HG03520 (cell line): ENCODE results near the gene CEP162.
"Not testable (repeated sequence)": the region's sequence is repeated elsewhere in the genome, so short reads cannot be mapped to it uniquely, and the experiment has no call there.

Source experiments
- ATAC-seq: cut with Tn5 transposase; IDR thresholded peaks from one replicate; pipeline ENCODE4 v1.9.1; 2021; ENCODE audit warnings: mild to moderate bottlenecking, moderate library complexity; ENCODE audit not compliant: unreplicated experiment

Gene CEP162, protein sequence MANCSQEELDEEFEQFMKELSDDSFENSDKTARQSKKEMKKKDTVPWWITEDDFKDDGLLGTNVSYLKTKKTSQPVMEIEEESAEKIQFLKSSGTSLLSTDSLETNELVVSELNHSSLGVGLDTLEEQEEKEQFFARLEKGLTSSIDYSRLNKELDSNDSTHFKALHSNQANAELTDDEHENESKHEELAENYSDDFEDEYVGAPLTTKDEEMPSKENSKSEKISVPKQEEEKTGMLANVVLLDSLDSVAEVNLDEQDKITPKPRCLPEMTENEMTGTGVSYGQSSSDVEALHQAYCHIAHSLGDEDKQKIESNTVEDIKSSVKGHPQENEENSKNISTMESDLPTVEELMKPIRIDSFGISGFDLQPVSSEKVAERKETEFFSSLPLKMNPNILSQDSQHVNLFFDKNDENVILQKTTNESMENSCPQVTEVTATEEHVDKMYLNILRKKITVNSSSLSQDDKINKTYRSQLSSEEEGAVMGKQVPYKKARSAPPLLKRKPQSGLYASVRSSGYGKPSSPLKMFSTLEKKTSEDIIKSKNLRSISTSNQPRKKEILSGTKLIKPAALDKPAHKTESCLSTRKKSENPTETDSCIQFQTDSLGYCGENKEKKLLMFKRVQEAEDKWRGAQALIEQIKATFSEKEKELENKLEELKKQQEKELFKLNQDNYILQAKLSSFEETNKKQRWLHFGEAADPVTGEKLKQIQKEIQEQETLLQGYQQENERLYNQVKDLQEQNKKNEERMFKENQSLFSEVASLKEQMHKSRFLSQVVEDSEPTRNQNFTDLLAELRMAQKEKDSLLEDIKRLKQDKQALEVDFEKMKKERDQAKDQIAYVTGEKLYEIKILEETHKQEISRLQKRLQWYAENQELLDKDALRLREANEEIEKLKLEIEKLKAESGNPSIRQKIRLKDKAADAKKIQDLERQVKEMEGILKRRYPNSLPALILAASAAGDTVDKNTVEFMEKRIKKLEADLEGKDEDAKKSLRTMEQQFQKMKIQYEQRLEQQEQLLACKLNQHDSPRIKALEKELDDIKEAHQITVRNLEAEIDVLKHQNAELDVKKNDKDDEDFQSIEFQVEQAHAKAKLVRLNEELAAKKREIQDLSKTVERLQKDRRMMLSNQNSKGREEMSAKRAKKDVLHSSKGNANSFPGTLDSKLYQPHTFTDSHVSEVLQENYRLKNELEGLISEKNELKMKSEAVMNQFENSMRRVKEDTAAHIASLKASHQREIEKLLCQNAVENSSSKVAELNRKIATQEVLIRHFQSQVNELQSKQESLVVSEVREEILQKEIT (N-terminal part only)

DNA sequence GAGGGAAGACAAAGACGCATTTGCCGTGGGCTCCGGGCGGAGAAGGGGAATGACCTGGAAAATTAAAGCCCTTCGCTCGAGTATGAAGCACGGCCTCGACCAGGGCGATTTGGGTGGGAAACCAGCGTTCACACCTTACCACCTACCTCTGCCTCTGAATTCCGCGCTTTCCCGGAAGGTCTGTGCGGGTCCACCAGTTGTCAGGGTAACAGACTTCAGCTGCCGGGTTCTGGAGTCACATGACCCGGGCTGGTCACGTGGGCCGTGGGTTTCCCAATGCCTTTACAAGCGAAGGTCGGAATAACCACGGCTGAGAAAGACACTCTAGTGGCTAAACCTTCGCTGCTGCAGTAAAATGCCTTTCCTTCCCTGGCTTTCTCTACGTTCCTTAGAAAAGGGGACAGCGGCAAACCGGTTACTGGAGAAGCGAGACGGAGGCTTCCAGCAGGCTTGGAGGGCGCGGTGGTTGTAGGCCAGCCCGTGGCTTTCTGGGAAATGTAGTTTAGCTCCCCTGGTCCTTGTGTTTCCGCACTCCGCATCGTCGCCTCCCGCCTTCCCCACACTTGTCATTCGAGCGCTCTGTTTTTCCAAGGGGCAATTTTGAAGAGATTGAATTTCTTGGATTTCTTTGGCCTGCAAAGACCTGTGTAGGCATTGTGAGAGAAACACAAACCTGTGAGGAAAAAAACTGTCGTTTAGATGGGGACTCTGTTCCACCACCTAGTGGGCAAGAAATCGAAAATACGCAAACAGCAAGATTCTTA, at the start of gene CEP162:
TSS of gene CEP162 (minus strand) at position 210 of the 764 bp plus-strand sequence. CDS start 1,250 bp downstream, outside the sequence.
- ATAC-seq, result peak; percentile 98

DNA sequence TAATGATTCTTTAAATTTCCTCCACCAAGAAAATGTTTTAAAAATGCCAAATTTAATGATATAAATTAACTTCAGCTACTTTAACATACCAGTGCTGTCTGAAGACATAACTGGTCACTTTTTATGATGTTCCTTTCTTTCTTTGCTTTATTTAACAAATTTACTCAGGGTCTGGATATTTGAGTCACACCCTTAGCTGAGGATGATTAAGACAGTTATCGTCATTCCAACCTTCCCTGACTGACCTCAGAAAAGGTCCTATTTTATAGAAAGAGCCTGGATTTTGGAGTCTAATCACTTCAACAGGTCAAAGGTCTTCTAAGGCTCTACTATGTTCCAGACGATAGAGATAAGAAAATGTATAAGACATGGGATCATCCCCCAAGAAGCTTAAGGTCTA, 47.4 kb upstream of the CEP162 start:
- no peak for ATAC-seq

DNA sequence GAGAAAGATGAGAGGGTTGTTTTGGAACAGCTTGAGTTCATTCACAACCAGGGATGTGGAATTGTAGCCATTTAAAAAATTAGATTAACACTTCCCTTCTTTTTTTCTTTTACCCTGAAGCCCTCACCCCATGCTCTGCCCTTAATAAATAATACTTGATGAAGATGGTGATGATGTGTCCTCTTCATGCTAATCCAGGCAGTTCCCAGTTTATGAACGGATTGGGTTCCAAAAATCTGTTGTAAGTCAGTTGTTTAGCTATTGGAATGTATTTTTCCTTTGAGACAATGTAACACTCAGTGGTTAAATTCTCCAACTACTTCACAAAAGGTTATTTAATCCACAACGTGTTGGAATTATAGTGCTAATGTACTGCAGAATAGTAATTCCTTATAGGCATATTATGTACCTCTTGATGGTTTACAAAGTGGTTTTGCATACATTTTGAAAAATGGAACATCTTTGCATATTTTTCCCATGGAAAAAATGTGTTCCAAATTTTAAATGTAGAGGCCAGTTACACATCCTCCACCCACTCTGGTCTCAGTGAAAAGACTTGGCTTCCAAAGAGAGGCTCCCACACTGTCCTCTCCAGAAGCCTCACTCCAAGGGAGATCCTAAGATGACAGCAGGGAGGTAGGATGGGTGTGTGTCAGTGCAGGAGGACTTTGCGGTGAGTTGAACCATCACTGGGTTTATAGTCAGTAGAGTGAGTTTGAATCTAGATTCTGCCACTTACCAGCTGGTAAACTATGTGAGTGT, 45.8 kb upstream of the CEP162 start:
- no peak for ATAC-seq

DNA sequence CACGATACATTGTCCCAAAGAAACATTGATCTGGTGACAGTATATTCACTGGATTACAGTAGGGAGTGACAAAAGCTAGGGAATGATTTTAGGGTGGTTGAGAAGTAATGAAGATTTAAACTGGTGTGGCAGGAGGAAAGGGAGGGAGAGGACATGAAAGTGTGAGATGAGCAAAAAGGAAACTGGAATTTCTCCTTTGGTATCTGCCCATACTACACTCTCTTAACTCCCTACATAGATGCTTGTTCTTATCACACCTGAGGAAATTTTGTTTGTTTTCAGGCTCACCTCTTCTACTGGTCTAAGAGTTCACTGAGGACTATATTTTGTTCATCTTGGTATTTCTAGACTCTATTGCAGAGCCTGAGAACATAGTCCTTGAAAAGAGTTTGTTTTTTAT, 44.9 kb upstream of the CEP162 start:
- ATAC-seq, result no peak

DNA sequence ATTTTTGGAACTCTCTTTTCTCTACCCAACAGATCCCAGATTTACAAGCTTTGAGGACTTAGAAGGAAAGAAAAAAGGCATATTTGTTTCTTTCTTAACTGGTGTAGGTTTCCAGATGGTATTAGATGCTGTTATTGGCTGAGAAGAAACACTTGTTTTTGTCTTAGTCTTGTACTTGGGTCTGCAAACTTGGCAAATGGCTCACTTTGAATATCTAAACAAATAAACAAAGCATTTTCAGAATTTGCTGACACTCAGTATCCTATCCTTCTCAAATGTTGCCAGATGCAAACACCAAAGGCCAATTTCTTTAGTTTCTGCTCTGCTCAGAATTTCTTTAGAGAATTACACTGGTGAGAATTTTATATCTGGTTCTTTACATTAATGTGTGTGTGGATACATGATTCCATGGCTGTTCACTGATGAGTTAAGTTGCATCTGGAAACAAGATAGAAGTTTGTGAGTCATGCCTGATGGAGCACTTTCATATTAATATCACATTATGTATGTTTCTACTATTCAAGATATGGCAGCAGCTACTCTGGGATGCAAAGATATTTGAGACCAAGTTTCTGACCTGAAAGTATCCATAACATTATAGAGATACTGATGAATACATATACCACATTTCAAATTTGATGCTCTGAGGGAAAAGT, 43.7 kb upstream of the CEP162 start:
- ATAC-seq, result no peak

DNA sequence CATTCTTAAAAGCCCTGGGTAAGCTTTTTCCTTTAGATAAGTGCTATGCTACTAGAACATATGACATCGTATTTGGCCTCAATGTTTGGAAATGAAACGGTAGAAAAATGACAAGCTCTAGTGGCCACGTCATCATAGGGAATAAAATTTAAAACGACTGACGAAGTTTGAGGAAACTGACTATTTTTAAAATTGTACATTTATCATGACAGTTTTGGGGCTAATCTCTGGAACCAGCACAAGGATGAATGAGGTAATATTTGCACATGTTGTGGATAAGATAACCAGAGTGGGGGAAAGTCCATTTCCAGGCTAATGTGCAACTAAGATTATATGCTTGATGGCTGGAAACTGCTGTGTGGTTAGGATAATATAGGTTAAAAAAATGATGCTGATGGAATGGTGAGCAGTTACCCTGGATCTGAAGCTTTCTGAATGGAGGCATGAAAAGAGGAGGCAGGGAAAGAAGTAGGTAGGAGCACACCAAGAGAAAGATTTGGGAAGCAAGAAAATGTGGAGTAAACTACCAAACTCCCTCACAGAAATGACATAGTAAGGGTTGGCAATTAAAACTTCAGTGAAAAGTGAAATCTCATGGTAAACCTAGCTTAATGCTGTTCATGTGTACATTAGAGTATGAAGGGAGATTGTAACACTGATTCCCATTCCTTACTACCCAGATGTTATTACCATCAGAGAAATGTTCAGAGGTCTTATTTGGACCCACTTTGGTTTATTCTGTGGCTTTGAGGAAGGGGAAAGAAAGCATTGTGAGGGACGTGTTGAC, 42.7 kb upstream of the CEP162 start:
- no peak for ATAC-seq

DNA sequence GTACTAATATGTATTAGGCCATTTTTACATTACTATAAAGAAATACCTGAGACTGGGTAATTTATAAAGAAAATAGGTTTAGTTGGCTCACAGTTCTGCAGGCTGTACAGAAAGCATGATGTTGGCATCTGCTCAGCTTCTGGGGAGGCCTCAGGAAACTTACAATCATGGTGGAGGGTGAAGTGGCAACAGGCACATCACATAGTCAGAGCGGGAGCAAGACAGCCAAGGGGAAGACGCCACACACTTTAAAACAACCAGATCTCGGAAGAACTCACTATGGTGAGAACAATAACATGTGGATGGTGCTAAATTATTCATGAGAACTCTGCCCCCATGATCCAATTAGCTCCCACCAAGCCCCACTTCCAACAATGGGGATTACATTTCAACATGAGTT, 41.3 kb upstream of the CEP162 start:
- no peak for ATAC-seq

DNA sequence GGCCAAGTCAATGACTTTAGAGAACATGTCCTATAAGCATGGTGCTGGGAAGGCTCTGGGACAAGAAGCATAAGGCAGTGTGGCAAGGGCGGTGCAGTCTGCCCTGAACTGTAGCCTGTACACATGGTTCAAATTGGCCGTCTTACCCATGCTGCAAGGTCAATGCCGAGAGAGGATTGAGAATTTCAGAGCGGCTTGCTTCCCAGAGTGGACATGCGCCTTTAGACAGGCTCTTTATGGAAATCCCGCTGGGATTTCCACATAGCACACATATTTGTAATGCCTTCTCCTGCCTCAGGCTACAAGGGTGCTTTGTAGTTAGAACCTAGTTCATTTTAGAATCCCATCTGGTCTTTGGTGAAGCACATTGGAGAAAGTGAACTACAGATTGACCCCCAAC, 36.1 kb upstream of the CEP162 start:
- ATAC-seq, result no peak

DNA sequence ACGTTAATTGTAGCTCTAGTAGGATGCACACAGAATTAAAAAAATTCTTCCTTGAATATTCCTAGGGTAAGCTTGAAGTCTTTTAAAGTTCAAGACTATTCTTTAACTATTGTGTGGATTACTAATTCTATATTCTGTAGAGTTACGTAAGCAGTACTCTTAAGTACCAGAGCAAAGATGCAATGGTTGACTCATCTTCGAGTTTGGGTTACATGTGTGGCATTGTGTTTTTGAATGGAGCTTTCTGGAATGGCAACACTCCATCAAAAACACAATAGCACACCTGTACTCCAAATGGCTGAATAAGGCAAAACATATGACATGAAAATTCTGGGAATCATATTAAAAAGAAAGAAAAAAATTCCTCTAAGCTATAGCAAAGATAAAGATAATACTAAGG, 33.5 kb upstream of the CEP162 start:
- ATAC-seq, result no peak

DNA sequence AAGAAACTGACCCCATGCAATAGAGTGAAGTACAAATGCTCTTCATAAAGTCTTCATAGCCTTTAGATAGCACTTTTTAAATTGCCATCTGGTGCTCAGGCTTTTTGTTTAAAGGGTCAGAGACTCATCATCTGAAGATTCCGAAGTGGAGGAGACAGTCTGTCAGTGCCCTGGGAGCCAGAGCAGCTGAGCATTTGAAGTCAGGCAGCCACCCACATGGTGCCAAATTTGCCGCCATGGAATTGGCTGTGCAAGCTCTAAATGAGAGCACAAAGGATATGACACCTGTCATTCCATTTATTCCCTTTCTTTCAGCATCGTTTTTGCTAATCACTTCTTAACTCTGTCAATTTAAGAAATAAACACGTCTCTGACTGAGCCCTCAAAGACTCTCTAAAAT, 32.8 kb upstream of the CEP162 start:
- ATAC-seq, result no peak

DNA sequence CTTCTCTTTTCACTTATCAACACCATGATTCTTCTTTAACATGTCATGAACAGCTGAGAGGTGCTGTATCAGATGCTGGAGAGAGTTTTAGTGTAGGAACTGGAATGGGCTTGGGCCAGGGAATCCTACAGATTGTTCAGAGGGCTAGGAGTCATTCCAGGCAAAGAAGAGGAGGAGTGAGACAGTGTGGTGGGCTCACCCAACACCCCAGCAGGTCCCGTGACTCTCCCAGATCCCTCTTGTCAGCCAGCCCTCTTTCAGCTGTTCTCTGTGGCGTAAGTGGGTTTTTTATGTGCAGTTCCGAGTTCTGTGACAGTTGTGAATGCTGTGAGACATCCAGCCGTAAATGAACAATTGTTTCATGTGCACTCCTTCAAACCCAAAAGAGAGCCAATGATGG, 31.4 kb upstream of the CEP162 start:
- no peak for ATAC-seq

DNA sequence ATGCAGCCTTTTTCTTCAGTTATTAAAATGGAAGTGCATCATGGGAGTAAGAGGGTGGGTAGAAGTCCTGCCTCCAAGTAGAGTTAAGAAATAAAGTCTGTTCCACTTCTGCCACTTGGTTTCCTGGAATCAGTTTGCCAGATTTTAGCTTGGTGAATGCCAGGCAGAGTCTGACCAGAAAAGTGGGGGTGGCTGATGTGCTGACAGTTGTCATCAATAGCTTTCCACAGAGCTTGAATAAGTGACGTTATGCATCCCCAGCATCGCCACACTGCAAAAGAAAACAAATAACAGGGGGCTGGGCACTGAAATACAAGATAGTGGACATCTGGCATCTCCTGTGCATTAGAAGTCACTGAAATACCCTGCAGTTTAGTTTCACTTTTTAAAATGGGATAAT, 30.8 kb upstream of the CEP162 start:
- ATAC-seq, result no peak

DNA sequence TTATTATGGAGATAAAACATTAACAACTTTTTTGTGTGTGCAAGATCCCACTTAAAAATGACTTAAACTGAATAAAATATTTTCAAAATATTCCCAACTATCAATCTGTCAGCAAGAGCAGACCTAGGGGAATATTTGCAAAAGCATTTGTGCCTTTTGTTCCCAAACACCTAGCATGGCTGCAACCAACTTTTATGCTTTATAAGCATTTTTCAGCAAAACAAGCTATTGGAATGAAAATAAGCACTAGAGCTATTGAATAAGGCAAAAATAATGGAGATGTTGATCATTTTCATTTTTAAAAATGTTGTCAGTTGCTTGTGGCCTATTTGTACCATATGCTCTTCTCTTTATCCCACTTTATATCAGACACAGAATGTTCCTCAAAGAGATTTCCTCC, 28.2 kb upstream of the CEP162 start:
- ATAC-seq, result no peak

DNA sequence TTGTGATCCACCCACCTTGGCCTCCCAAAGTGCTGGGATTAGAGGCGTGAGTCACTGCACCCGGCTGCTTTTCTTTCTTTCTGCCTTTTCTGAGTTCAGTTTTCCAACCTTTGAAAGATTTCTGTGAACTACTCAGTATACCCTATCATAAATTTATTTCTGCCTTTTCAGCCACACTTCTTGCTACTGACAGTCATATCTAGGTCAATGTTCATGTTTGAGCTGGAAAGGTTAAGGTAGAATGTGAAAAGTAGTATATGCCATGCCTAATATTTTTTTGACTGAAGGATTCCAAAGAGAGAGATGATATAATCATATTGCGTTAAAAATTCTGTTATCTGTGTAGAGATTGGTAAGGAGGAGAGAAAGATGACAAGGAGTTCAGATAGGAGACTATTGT, 25.9 kb upstream of the CEP162 start:
- ATAC-seq, result no peak

DNA sequence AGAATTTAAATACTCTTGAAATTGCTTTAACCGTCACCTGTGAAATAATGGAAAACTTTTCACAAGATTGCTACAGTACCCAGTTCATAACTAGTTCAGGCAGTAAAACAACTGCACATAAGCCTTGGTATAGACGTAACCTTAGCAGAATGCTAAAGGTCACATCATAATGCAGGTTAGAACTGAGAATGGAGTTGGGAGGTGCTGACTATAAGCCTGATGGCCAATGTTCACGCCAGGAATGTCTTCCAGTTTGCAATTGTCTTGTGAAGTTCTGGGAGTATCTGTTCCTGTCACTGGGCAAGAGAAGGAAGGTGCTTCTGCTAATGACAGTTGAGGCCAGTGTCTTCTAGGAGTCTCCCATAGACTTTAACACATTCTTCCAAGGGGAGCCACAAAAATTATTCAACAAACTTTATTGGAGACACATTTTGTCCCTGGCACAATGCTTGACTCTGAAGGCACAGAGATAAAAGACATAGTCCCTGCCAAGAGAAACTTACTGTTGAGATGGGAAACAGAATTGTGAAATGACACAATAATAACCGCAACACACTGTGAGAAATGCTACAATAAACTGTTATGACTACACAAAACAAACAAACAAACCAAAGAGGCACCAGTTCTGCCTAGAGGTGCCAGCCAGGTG, 24.6 kb upstream of the CEP162 start:
- ATAC-seq, result no peak

DNA sequence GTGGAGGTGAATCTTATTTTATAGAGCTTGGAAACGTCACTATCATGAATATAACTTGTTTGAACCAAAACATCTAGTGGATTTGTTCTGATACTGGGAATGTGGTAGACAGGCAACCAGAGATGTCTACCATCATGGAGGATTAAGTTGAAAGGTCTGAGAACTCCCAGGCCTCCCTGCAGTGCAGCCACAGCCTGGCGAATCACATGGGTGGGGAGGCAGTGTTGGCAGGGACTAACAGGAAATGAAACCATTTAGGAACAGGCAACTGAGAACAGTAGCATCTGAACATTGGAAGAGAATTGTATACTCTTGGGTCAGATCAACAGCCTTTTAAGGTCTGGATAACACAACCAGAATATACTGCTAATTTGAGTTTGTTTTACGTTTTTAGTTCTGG, 22.3 kb upstream of the CEP162 start:
- no peak for ATAC-seq

DNA sequence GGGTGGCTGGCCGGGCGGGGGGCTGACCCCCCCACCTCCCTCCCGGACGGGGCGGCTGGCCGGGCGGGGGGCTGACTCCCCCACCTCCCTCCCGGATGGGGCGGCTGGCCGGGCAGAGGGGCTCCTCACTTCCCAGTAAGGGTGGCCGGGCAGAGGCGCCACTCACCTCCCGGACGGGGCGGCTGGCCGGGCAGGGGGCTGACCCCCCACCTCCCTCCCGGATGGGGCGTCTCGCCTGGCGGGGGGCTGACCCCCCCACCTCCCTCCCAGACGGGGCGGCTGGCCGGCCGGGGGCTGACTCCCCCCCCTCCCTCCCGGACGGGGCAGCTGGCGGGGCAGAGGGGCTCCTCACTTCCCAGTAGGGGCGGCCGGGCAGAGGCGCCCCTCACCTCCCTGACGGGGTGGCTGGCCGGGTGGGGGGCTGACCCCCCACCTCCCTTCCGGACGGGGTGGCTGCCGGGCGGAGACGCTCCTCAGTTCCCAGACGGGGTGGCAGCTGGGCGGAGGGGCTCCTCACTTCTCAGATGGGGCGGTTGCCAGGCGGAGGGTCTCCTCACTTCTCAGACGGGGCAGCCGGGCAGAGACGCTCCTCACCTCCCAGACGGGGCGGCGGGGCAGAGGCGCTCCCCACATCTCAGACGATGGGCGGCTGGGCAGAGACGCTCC, 17.1 kb upstream of the CEP162 start:
- ATAC-seq, result not testable (repeated sequence)
